HG02678 (cell line): ENCODE measurements around the gene RB1.
A peak's percentile ranks its signal among the peaks of the same experiment; 100 is the strongest.
"Not testable (repeated sequence)": the region's sequence is repeated elsewhere in the genome, so short reads cannot be mapped to it uniquely, and the experiment has no call there.

Source experiments
- ATAC-seq: cut with Tn5 transposase; IDR thresholded peaks from one replicate; pipeline ENCODE4 v1.9.1; 2021; ENCODE audit warnings: mild to moderate bottlenecking, moderate library complexity; ENCODE audit not compliant: unreplicated experiment

The RB1 gene

GRCh38 chr13:48346583-48346982 lies 43.0 kb downstream of the RB1 start:
- no peak for ATAC-seq

- ATAC-seq, result no peak
Measured at GRCh38 chr13:48349525-48349924, 46.0 kb downstream of the RB1 start.

- no peak for ATAC-seq
Measured at GRCh38 chr13:48353590-48353989, 50.0 kb downstream of the RB1 start.

GRCh38 chr13:48355524-48355923 lies 52.0 kb downstream of the RB1 start:
- ATAC-seq, result not testable (repeated sequence)

- ATAC-seq, result no peak
Measured at GRCh38 chr13:48356750-48357149, 53.2 kb downstream of the RB1 start.

- no peak for ATAC-seq
Measured at GRCh38 chr13:48369988-48370387, 66.4 kb downstream of the RB1 start.

GRCh38 chr13:48370815-48371214 lies 67.3 kb downstream of the RB1 start:
- no peak for ATAC-seq

- no peak for ATAC-seq
Measured at GRCh38 chr13:48377857-48378256, 74.3 kb downstream of the RB1 start.

- ATAC-seq, result no peak
Measured at GRCh38 chr13:48380581-48380980, 77.0 kb downstream of the RB1 start.

- no peak for ATAC-seq
Measured at GRCh38 chr13:48383384-48383783, 79.8 kb downstream of the RB1 start.

GRCh38 chr13:48386816-48387215 lies 83.3 kb downstream of the RB1 start:
- ATAC-seq, result no peak

- ATAC-seq, result no peak
Measured at GRCh38 chr13:48391257-48391656, 87.7 kb downstream of the RB1 start.

- ATAC-seq, result no peak
Measured at GRCh38 chr13:48393030-48393697, 89.6 kb downstream of the RB1 start.

GRCh38 chr13:48393698-48394085 lies 90.1 kb downstream of the RB1 start:
- no peak for ATAC-seq

- no peak for ATAC-seq
Measured at GRCh38 chr13:48397744-48398143, 94.2 kb downstream of the RB1 start.

GRCh38 chr13:48398450-48399095 lies 95.0 kb downstream of the RB1 start:
- ATAC-seq, result no peak

- ATAC-seq, result no peak
Measured at GRCh38 chr13:48400090-48400694, 96.6 kb downstream of the RB1 start.

- peak; percentile 52 for ATAC-seq
Measured at GRCh38 chr13:48400850-48401291, 97.3 kb downstream of the RB1 start.

GRCh38 chr13:48401480-48401879 lies 97.9 kb downstream of the RB1 start:
- no peak for ATAC-seq

GRCh38 chr13:48402325-48402932 lies 98.9 kb downstream of the RB1 start:
- ATAC-seq, result no peak

- no peak for ATAC-seq
Measured at GRCh38 chr13:48403151-48403631, 99.6 kb downstream of the RB1 start.

GRCh38 chr13:48403913-48404312 lies 100.4 kb downstream of the RB1 start:
- no peak for ATAC-seq
